CD14-positive monocyte (primary cell): ENCODE data around the gene HMGXB3. TPM values are rescaled to one million over a fixed set of nuclear protein-coding genes. Genes with fewer than 3 reads are reported as not detected.
A peak's percentile ranks its signal among the peaks of the same experiment; 100 is the strongest.

Source experiments
- DNase-seq, 3 donors: peaks; one replicate each; pipeline ENCODE4 v3.0.0-alpha.2; 2011 to 2022
- H2AFZ ChIP-seq: 2 replicates; pipeline ENCODE4 v1.6.0; 2012; ENCODE audit warnings: mild to moderate bottlenecking, low read depth, low read length, inconsistent platforms; ENCODE audit not compliant: insufficient read depth, poor library complexity, severe bottlenecking
- H3K27ac ChIP-seq, 2 donors: 1 replicate in 1 of 2; 2 replicates in 1 of 2; pipeline ENCODE4 v1.5.1; 2012 to 2013; ENCODE audit warnings: low read length in 2 of 2, control low read depth in 1 of 2, inconsistent platforms in 1 of 2, low read depth in 1 of 2, mild to moderate bottlenecking in 1 of 2
- H3K27me3 ChIP-seq, 2 donors: one replicate each; pipeline versions ENCODE4 v1.6.0 to v1.6.1; 2011 to 2013; ENCODE audit warnings: low read length in 2 of 2; ENCODE audit not compliant: control insufficient read depth in 2 of 2, insufficient read depth in 2 of 2
- H3K36me3 ChIP-seq, 2 donors: replicated peaks in 1 of 2; 1 replicate in 1 of 2; 2 replicates in 1 of 2; pipeline versions ENCODE4 v1.5.1 to v1.6.1; 2012 to 2013; ENCODE audit warnings: low read length in 2 of 2, control low read depth in 1 of 2, inconsistent platforms in 1 of 2, mild to moderate bottlenecking in 1 of 2; ENCODE audit not compliant: insufficient read depth in 2 of 2, control insufficient read depth in 1 of 2
- H3K4me1 ChIP-seq, 2 donors: 1 replicate in 1 of 2; 2 replicates in 1 of 2; pipeline versions ENCODE4 v1.5.1 to v1.6.1; 2012 to 2013; ENCODE audit warnings: low read length in 2 of 2, control low read depth in 1 of 2, inconsistent platforms in 1 of 2, mild to moderate bottlenecking in 1 of 2, moderate library complexity in 1 of 2; ENCODE audit not compliant: insufficient read depth in 2 of 2, control insufficient read depth in 1 of 2
- H3K4me2 ChIP-seq: replicated peaks from 2 replicates; pipeline ENCODE3; 2012; ENCODE audit warnings: low read length, moderate library complexity, mild to moderate bottlenecking; ENCODE audit not compliant: poor library complexity, severe bottlenecking; ENCODE audit errors: extremely low read depth
- H3K4me3 ChIP-seq, 3 experiments: fragments of 200-600 bp in 1 of 3; sonication (generic) in 1 of 3; replicated peaks in 1 of 3; 1 replicate in 2 of 3; 2 replicates in 1 of 3; pipeline ENCODE4 v1.5.1; 2011 to 2013; ENCODE audit warnings: low read length in 3 of 3, mild to moderate bottlenecking in 3 of 3, control low read depth in 2 of 3, low read depth in 2 of 3, inconsistent platforms in 1 of 3, moderate library complexity in 1 of 3
- H3K79me2 ChIP-seq: 2 replicates; pipeline ENCODE4 v1.6.0; 2012; ENCODE audit warnings: mild to moderate bottlenecking, control low read depth, inconsistent platforms, low read length, moderate library complexity; ENCODE audit not compliant: insufficient read depth
- H3K9ac ChIP-seq: 2 replicates; pipeline ENCODE4 v1.6.0; 2017; ENCODE audit warnings: low read length, mild to moderate bottlenecking; ENCODE audit not compliant: insufficient read depth, poor library complexity, severe bottlenecking
- H3K9me3 ChIP-seq, 2 donors: replicated peaks in 1 of 2; 1 replicate in 1 of 2; 2 replicates in 1 of 2; pipeline versions ENCODE4 v1.5.1 to v1.6.1; 2012 to 2013; ENCODE audit warnings: low read length in 2 of 2, control low read depth in 1 of 2; ENCODE audit not compliant: control insufficient read depth in 1 of 2, insufficient read depth in 1 of 2
- H4K20me1 ChIP-seq: 2 replicates; pipeline ENCODE4 v1.6.0; 2012; ENCODE audit warnings: mild to moderate bottlenecking, low read length, control low read depth, moderate library complexity; ENCODE audit not compliant: insufficient read depth
- H3K27ac Mint-ChIP-seq, 7 donors: one replicate each; pipeline ENCODE4 v1.8.0; 2020; ENCODE audit warnings: mild to moderate bottlenecking in 7 of 7, mixed read lengths in 7 of 7, moderate library complexity in 6 of 7, inconsistent platforms in 2 of 7
- H3K27me3 Mint-ChIP-seq, 3 donors: one replicate each; pipeline ENCODE4 v1.8.0; 2021 to 2022; ENCODE audit warnings: low read depth in 3 of 3, mild to moderate bottlenecking in 3 of 3, mixed read lengths in 3 of 3, moderate library complexity in 3 of 3, inconsistent platforms in 1 of 3
- H3K36me3 Mint-ChIP-seq, 2 donors: one replicate each; pipeline ENCODE4 v1.8.0; 2020; ENCODE audit warnings: mixed read lengths in 2 of 2, inconsistent platforms in 1 of 2, mild to moderate bottlenecking in 1 of 2
- H3K4me1 Mint-ChIP-seq: one replicate; pipeline ENCODE4 v1.8.0; 2020; ENCODE audit warnings: mild to moderate bottlenecking, mixed read lengths
- H3K4me3 Mint-ChIP-seq, 2 donors: one replicate each; pipeline ENCODE4 v1.8.0; 2020; ENCODE audit warnings: mild to moderate bottlenecking in 2 of 2, mixed read lengths in 2 of 2, moderate library complexity in 1 of 2
- H3K9me3 Mint-ChIP-seq, 7 donors: one replicate each; pipeline ENCODE4 v1.8.0; 2020 to 2022; ENCODE audit warnings: mixed read lengths in 7 of 7, mild to moderate bottlenecking in 6 of 7, moderate library complexity in 6 of 7, inconsistent platforms in 2 of 7
- CTCF ChIP-seq: fragments of 200-600 bp; IDR thresholded peaks from one replicate; pipeline ENCODE4 v1.8.0; 2022; ENCODE audit warnings: antibody characterized with exemption, mild to moderate bottlenecking
- WGBS: methylation state at CpG from one replicate; pipeline ENCODE4 v1.1.5; 2013; ENCODE audit warnings: missing lambda C conversion rate; ENCODE audit not compliant: insufficient coverage; 5-methylcytosine and 5-hydroxymethylcytosine counted together
- intact Hi-C, 2 donors: fragments of 100-400 bp; cut with micrococcal nuclease; formaldehyde crosslinking; loops; one replicate each; pipeline versions ENCODE4 v1.15.0 to v1.15.1; 2023
- polyA plus RNA-seq, 3 donors: library from polyadenylated mRNA; depleted of rRNA in 1 of 3; unstranded in 2 of 3; stranded (reverse) in 1 of 3; fragments of 300-500 nt in 2 of 3; fragments of >200 nt in 1 of 3; fragmentation: Illumina TruSeq in 2 of 3; gene quantifications; 1 replicate in 2 of 3; 2 replicates in 1 of 3; pipeline ENCODE4 v1.2.3, GENCODE V29; 2012 to 2021

Gene HMGXB3
- polyA plus RNA-seq, 3 donors = 3.1 to 22.9 (median 6.2) TPM

GRCh38 chr5:150070821-150071220 is 70.3 kb downstream of the HMGXB3 start:
- Mint-ChIP-seq H3K27ac (no peak overlapping the region), H3K9me3 (no peaks in the 10 kb centered on the region), H3K4me3 (no peak overlapping the region), H3K36me3 (peaks cover 12 to 52% of the 10 kb centered on the region in 2 donors), H3K27me3 (no peaks in the 10 kb centered on the region), H3K4me1 (peaks cover 36% of the 10 kb centered on the region)
- H3K4me2 ChIP-seq = no peak overlapping the region
- H3K4me1 ChIP-seq = peaks cover 36 to 37% of the 10 kb centered on the region in 2 donors
- no peak for TF ChIP-seq CTCF
- no peak overlapping the region for H3K4me3 ChIP-seq
- 76% methylated on average over 2 of the region's 3 CpGs for WGBS
- H3K79me2 ChIP-seq = peaks cover 53% of the 10 kb centered on the region
- peak overlapping the region in 1 of 2 donors; percentile 55 for H3K27ac ChIP-seq
- no peaks in the 10 kb centered on the region for H3K27me3 ChIP-seq
- no peak overlapping the region for H2AFZ ChIP-seq
- H4K20me1 ChIP-seq = peaks cover 99% of the 10 kb centered on the region
- H3K9ac ChIP-seq = no peak overlapping the region
- peaks cover 99% of the 10 kb centered on the region in 2 donors for H3K36me3 ChIP-seq
- intact Hi-C loops = no loop called here
- no peak for DNase-seq
- H3K9me3 ChIP-seq = no peaks in the 10 kb centered on the region

GRCh38 chr5:150073086-150073625 is 72.6 kb downstream of the HMGXB3 start:
- no peak for DNase-seq
- 100% methylated on average over 4 of the region's 5 CpGs for WGBS
- no peaks in the 10 kb centered on the region for H3K27me3 ChIP-seq
- H3K9ac ChIP-seq = no peak overlapping the region
- Mint-ChIP-seq H3K27ac (peak overlapping the region in 6 of 7 donors; percentile 18 to 75 (median 58)), H3K27me3 (peaks cover 0 to 2% (median 0%) of the 10 kb centered on the region in 3 donors), H3K9me3 (no peaks in the 10 kb centered on the region), H3K36me3 (peaks cover 0 to 32% of the 10 kb centered on the region in 2 donors), H3K4me3 (no peak overlapping the region), H3K4me1 (peaks cover 14% of the 10 kb centered on the region)
- H2AFZ ChIP-seq = no peak overlapping the region
- H3K4me1 ChIP-seq = peaks cover 13 to 14% of the 10 kb centered on the region in 2 donors
- H3K9me3 ChIP-seq = no peaks in the 10 kb centered on the region
- peaks cover 99% of the 10 kb centered on the region in 2 donors for H3K36me3 ChIP-seq
- H3K4me3 ChIP-seq = no peak overlapping the region
- no peak for TF ChIP-seq CTCF
- intact Hi-C loops = no loop called here
- H4K20me1 ChIP-seq = peaks cover 99% of the 10 kb centered on the region
- H3K4me2 ChIP-seq = no peak overlapping the region
- peaks cover 55% of the 10 kb centered on the region for H3K79me2 ChIP-seq
- no peak overlapping the region for H3K27ac ChIP-seq
